ENCODE data around the gene CA10. TPM values are rescaled to one million over a fixed set of nuclear protein-coding genes. Genes with fewer than 3 reads are reported as not detected.

The CA10 gene
- total RNA-seq, 1 donor: not detected

DNA sequence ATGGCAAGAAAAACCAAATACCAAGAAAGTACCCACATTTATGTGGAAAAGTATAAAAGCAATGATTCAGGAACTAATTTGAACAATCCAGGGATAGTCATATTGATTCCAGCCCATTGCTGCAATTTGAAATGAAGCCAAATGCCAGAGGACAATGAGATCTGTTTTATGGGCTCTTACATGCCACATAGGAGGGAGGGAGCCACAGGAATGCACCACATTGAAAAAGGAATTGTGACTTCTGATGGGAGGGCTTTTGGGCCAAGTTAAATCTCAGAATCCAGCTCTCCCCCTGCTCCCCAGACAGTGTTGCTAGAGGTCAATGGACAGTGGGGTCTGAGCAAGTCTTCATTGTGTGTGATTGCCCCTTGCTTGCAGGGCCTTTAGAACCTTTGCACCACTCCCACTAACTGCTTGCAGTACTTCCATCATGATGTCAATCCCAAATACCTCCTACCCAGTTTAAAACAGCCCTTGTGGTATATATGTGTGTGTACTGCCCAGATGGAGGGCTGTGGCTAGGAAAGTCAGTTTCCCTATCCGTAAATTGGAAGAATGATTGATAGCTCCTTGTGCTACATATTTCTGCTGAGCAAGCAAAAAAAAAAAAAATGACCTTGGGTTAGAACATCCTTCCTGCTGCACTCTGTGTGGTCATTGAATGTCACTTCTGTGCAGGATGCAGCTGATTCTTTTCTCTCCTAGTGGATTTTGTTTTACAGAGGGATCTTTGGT lies 491.4 kb downstream of the CA10 start:
- no peaks in the 10 kb centered on the region for H4K20me1 ChIP-seq (ENCODE audit: insufficient read depth, low read length)
- no peak overlapping the region for H2AFZ ChIP-seq (ENCODE audit: low read length)
- H3K9me3 ChIP-seq (ENCODE audit: low read depth, low read length): no peaks in the 10 kb centered on the region
- H3K27me3 ChIP-seq (ENCODE audit: insufficient read depth, low read length): no peaks in the 10 kb centered on the region
- H3K4me2 ChIP-seq (ENCODE audit: insufficient read depth, low read length): no peak overlapping the region
- no peak for DNase-seq (ENCODE audit: insufficient read length, low spot score, missing footprints)
- no peaks in the 10 kb centered on the region for H3K79me2 ChIP-seq (ENCODE audit: insufficient read depth, low read length)
- no peak overlapping the region for H3K4me3 ChIP-seq (ENCODE audit: insufficient read depth, low read length)
- no peak for TF ChIP-seq CTCF (IDR thresholded peaks at IDR 0.05; ENCODE audit: extremely low read depth, low read depth, low read length)
- H3K36me3 ChIP-seq (ENCODE audit: insufficient read depth, low read length): no peaks in the 10 kb centered on the region
- no peaks in the 10 kb centered on the region for H3K4me1 ChIP-seq (ENCODE audit: insufficient read depth, low read length)
- H3K27ac ChIP-seq (ENCODE audit: low read depth, low read length): no peak overlapping the region

- Histone ChIP-seq H3K4me2 (ENCODE audit: insufficient read depth, low read length) (no peak overlapping the region), H3K79me2 (ENCODE audit: insufficient read depth, low read length) (no peaks in the 10 kb centered on the region), H4K20me1 (ENCODE audit: insufficient read depth, low read length) (no peaks in the 10 kb centered on the region), H3K27me3 (ENCODE audit: insufficient read depth, low read length) (no peaks in the 10 kb centered on the region), H3K9me3 (ENCODE audit: low read depth, low read length) (no peaks in the 10 kb centered on the region), H3K27ac (ENCODE audit: low read depth, low read length) (no peak overlapping the region), H3K4me1 (ENCODE audit: insufficient read depth, low read length) (no peaks in the 10 kb centered on the region), H3K4me3 (ENCODE audit: insufficient read depth, low read length) (no peak overlapping the region), H2AFZ (ENCODE audit: low read length) (no peak overlapping the region), H3K36me3 (ENCODE audit: insufficient read depth, low read length) (no peaks in the 10 kb centered on the region)
- TF ChIP-seq CTCF (IDR thresholded peaks at IDR 0.05; ENCODE audit: extremely low read depth, low read depth, low read length): no peak
- DNase-seq (ENCODE audit: insufficient read length, low spot score, missing footprints): no peak
These were observed 496.1 kb downstream of the CA10 start for GRCh38 chr17:51662204-51663056.

GRCh38 chr17:51661403-51661802 lies 497.1 kb downstream of the CA10 start:
- no peaks in the 10 kb centered on the region for H3K79me2 ChIP-seq (ENCODE audit: insufficient read depth, low read length)
- H3K4me2 ChIP-seq (ENCODE audit: insufficient read depth, low read length): no peak overlapping the region
- H3K9me3 ChIP-seq (ENCODE audit: low read depth, low read length): no peaks in the 10 kb centered on the region
- no peaks in the 10 kb centered on the region for H3K27me3 ChIP-seq (ENCODE audit: insufficient read depth, low read length)
- no peak overlapping the region for H3K4me3 ChIP-seq (ENCODE audit: insufficient read depth, low read length)
- no peak overlapping the region for H2AFZ ChIP-seq (ENCODE audit: low read length)
- H4K20me1 ChIP-seq (ENCODE audit: insufficient read depth, low read length): no peaks in the 10 kb centered on the region
- TF ChIP-seq CTCF (IDR thresholded peaks at IDR 0.05; ENCODE audit: extremely low read depth, low read depth, low read length): no peak
- DNase-seq (ENCODE audit: insufficient read length, low spot score, missing footprints): no peak
- H3K27ac ChIP-seq (ENCODE audit: low read depth, low read length): no peak overlapping the region
- no peaks in the 10 kb centered on the region for H3K4me1 ChIP-seq (ENCODE audit: insufficient read depth, low read length)
- H3K36me3 ChIP-seq (ENCODE audit: insufficient read depth, low read length): no peaks in the 10 kb centered on the region

DNA sequence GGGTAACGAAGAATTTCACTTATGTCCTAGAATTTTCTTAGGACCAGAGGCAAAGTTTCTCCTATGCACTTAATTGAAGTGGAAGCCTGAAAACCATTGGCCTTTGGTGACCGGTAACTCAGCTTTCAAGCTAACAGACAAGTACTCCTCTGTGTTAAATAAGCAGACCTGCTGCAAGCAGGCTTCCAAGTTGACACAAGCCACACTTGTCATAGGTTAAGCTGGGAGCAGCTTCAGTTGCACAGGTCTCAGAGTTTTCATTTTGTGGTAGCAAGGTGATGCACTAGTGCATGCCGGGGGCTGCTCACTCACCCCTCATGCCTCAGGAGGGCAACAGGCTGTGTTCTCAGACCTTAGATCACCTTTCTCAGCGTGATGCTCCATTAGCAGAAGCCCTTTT lies 498.2 kb downstream of the CA10 start:
- Histone ChIP-seq H3K79me2 (ENCODE audit: insufficient read depth, low read length) (no peaks in the 10 kb centered on the region), H3K27ac (ENCODE audit: low read depth, low read length) (no peak overlapping the region)
- TF ChIP-seq CTCF (IDR thresholded peaks at IDR 0.05; ENCODE audit: extremely low read depth, low read depth, low read length): no peak

More for the DNA sequence above, 498.2 kb downstream of the CA10 start:
- Histone ChIP-seq H3K4me1 (ENCODE audit: insufficient read depth, low read length) (no peaks in the 10 kb centered on the region), H3K4me3 (ENCODE audit: insufficient read depth, low read length) (no peak overlapping the region), H3K4me2 (ENCODE audit: insufficient read depth, low read length) (no peak overlapping the region), H3K27me3 (ENCODE audit: insufficient read depth, low read length) (no peaks in the 10 kb centered on the region), H3K36me3 (ENCODE audit: insufficient read depth, low read length) (no peaks in the 10 kb centered on the region), H2AFZ (ENCODE audit: low read length) (no peak overlapping the region), H4K20me1 (ENCODE audit: insufficient read depth, low read length) (no peaks in the 10 kb centered on the region), H3K9me3 (ENCODE audit: low read depth, low read length) (no peaks in the 10 kb centered on the region)
- no peak for DNase-seq (ENCODE audit: insufficient read length, low spot score, missing footprints)
